PC-9 (cell line): ENCODE measurements around the gene LDLRAD2.

ENCODE experiments used
- EZH2 ChIP-seq: fragments of 200-600 bp; sonication (generic); IDR thresholded peaks from 2 replicates; pipeline ENCODE4 v1.8.0; 2017; ENCODE audit warnings: antibody characterized with exemption, low read depth
- TF ChIP-seq, protein P1 (sequence below): fragments of 200-600 bp; sonication (generic); conservative IDR thresholded peaks from 2 replicates; pipeline ENCODE4 v1.6.1; 2017; ENCODE audit warnings: mixed run types, antibody characterized with exemption, mild to moderate bottlenecking, moderate library complexity

DNA sequence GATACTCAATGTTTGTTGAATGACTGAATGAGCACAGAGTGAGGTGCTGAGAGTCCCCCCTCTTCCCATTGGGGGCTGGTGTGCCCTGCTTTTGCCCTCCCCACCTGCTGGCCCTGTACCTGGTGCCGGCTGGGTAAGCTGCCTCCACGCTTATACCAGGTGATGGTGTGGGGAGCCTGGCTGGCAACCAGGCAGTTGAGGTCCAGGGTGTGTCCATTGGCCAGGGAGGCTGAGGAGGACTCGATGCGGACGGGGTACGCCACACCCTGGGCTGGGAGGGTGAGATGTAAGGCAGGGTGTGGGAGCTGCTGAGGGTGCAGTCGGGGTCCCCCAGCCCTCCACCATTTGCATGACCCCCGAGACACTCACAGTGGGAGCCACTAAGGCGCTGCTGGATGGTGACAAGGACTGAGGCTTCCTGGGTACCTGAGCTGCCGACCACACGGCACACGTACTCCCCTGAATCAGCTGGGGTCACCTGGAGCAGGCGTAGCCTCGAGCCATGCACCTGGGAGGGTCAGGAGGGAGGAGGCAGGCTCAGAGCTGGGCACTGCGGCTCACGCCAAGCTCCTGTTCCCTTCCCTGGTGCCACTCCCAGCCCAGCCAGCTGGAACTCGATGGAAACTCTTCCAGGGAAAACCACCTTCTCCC, 36.6 kb downstream of the LDLRAD2 start:
- TF ChIP-seq, protein P1, sequence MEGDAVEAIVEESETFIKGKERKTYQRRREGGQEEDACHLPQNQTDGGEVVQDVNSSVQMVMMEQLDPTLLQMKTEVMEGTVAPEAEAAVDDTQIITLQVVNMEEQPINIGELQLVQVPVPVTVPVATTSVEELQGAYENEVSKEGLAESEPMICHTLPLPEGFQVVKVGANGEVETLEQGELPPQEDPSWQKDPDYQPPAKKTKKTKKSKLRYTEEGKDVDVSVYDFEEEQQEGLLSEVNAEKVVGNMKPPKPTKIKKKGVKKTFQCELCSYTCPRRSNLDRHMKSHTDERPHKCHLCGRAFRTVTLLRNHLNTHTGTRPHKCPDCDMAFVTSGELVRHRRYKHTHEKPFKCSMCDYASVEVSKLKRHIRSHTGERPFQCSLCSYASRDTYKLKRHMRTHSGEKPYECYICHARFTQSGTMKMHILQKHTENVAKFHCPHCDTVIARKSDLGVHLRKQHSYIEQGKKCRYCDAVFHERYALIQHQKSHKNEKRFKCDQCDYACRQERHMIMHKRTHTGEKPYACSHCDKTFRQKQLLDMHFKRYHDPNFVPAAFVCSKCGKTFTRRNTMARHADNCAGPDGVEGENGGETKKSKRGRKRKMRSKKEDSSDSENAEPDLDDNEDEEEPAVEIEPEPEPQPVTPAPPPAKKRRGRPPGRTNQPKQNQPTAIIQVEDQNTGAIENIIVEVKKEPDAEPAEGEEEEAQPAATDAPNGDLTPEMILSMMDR = no peak
- TF ChIP-seq EZH2 = no peak
